Stimulated activated naive B cell treated with anti-CD40 and anti-IgM and Interleukin-4, amounts not matched to agents 10 μg/mL and 1 μg/mL and 100 μg/mL, for 72 hours (primary cell): ENCODE data around the gene CTSC.
A peak's percentile ranks its signal among the peaks of the same experiment; 100 is the strongest.
"Not testable (repeated sequence)": the region's sequence is repeated elsewhere in the genome, so short reads cannot be mapped to it uniquely, and the experiment has no call there.

Experiments
- ATAC-seq, 2 donors: fragments of 150-1000 bp; cut with Tn5 transposase; replicated peaks; 2 replicates each; pipeline ENCODE4 v1.10.0; 2021; ENCODE audit warnings: moderate library complexity in 1 of 2
- DNase-seq: peaks from one replicate; pipeline ENCODE4 v3.0.0; 2021
- H3K27ac Mint-ChIP-seq: one replicate; pipeline ENCODE4 v1.8.0; 2022; ENCODE audit warnings: mild to moderate bottlenecking, mixed read lengths
- H3K27me3 Mint-ChIP-seq, 2 donors: one replicate each; pipeline ENCODE4 v1.8.0; 2022; ENCODE audit warnings: mixed read lengths in 2 of 2
- H3K36me3 Mint-ChIP-seq, 2 donors: one replicate each; pipeline ENCODE4 v1.8.0; 2022; ENCODE audit warnings: mixed read lengths in 2 of 2, mild to moderate bottlenecking in 1 of 2
- H3K4me1 Mint-ChIP-seq, 2 donors: one replicate each; pipeline ENCODE4 v1.8.0; 2022; ENCODE audit warnings: mixed read lengths in 2 of 2, mild to moderate bottlenecking in 1 of 2
- H3K4me3 Mint-ChIP-seq, 2 donors: one replicate each; pipeline ENCODE4 v1.8.0; 2022; ENCODE audit warnings: mild to moderate bottlenecking in 2 of 2, mixed read lengths in 2 of 2, moderate library complexity in 1 of 2
- H3K9me3 Mint-ChIP-seq, 2 donors: one replicate each; pipeline ENCODE4 v1.8.0; 2022; ENCODE audit warnings: mixed read lengths in 2 of 2, mild to moderate bottlenecking in 1 of 2

CTSC gene

GRCh38 chr11:88340366-88340935, 2.9 kb upstream of the CTSC start:
- no peak for DNase-seq
- Mint-ChIP-seq H3K36me3 (peaks cover 2 to 3% of the 10 kb centered on the region in 2 donors), H3K27ac (no peak overlapping the region), H3K4me3 (no peak overlapping the region), H3K9me3 (no peaks in the 10 kb centered on the region), H3K4me1 (peaks cover 10 to 34% of the 10 kb centered on the region in 2 donors), H3K27me3 (no peaks in the 10 kb centered on the region)
- no peak for ATAC-seq

- H3K4me1 Mint-ChIP-seq: peaks cover 12 to 40% of the 10 kb centered on the region in 2 donors
- peaks cover 5 to 11% of the 10 kb centered on the region in 2 donors for H3K36me3 Mint-ChIP-seq
- H3K27ac Mint-ChIP-seq: peak overlapping the region; percentile 96
- H3K9me3 Mint-ChIP-seq: no peaks in the 10 kb centered on the region
- ATAC-seq: peak; percentile 75 to 84
- H3K27me3 Mint-ChIP-seq: no peaks in the 10 kb centered on the region
- peak overlapping the region; percentile 86 to 98 for H3K4me3 Mint-ChIP-seq
- DNase-seq: peak; percentile 47
Measured at GRCh38 chr11:88337987-88338668, 592 bp upstream of the CTSC start.

DNA sequence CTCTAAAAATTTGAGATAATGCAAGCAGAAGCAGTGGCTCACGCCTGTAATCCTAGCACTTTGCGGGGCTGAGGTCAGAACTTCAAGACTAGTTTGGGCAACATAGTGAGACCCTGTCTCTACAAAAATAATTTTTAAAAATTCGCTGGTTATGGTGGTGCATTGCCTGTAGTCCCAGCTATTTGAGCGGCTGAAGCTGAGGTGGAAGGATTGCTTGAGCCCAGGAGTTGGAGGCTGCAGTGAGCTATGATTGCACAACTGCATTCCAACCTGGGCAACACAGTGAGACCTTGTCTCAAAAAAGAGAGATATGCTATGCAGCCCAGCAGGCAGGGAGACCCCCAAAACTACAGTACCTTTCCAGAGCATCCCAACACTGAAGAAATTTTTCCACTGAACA, 2.3 kb downstream of the CTSC start:
- Mint-ChIP-seq H3K9me3 (no peaks in the 10 kb centered on the region), H3K27ac (no peak overlapping the region), H3K4me3 (peak overlapping the region; percentile 47 to 48), H3K27me3 (no peaks in the 10 kb centered on the region), H3K36me3 (peaks cover 18 to 26% of the 10 kb centered on the region in 2 donors), H3K4me1 (peaks cover 10 to 50% of the 10 kb centered on the region in 2 donors)
- no peak for ATAC-seq
- no peak for DNase-seq

- DNase-seq (no peak), ATAC-seq (no peak)
- Mint-ChIP-seq H3K4me1 (peaks cover 8 to 50% of the 10 kb centered on the region in 2 donors), H3K4me3 (no peak overlapping the region), H3K36me3 (peaks cover 27 to 38% of the 10 kb centered on the region in 2 donors), H3K27me3 (no peaks in the 10 kb centered on the region), H3K27ac (no peak overlapping the region), H3K9me3 (no peaks in the 10 kb centered on the region)
Measured at GRCh38 chr11:88333862-88334261, 3.7 kb downstream of the CTSC start.

GRCh38 chr11:88332851-88333250, 4.7 kb downstream of the CTSC start:
- Mint-ChIP-seq H3K27ac (no peak overlapping the region), H3K4me3 (no peak overlapping the region), H3K4me1 (peaks cover 9 to 50% of the 10 kb centered on the region in 2 donors), H3K36me3 (peaks cover 29 to 41% of the 10 kb centered on the region in 2 donors), H3K27me3 (no peaks in the 10 kb centered on the region), H3K9me3 (no peaks in the 10 kb centered on the region)
- ATAC-seq (no peak), DNase-seq (no peak)

DNA sequence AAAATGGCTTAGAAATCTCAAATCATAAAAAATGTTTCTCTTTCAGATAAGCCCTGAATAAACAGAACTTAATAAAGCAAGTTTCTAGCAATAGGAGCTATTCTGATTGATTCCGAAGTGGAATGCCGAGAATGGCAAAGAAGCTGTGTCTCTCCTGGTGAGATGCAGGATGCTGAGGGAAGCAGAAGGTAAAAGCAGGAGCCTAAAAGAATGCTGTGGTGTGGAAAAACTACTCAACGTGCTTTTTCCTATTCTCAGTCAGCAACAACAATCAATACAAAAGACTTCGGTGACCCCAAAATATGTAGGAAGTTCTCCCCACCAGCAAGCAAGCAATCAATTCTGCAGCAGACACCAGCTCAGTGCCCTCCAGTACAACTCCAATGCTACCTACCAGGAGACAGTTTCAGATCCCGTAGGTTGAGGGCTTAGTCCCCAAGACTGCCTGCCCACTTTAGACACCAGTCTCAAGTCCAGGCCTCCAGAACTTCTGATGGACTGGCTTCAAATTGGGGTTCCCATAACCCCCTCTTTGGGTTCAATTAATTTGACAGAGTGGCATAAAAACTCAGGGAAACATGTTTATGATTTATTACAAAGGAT, 6.6 kb downstream of the CTSC start:
- Mint-ChIP-seq H3K27ac (no peak overlapping the region), H3K27me3 (no peaks in the 10 kb centered on the region), H3K4me3 (no peak overlapping the region), H3K4me1 (peaks cover 14 to 53% of the 10 kb centered on the region in 2 donors), H3K36me3 (peaks cover 29 to 41% of the 10 kb centered on the region in 2 donors), H3K9me3 (no peaks in the 10 kb centered on the region)
- no peak for DNase-seq
- ATAC-seq: no peak

DNA sequence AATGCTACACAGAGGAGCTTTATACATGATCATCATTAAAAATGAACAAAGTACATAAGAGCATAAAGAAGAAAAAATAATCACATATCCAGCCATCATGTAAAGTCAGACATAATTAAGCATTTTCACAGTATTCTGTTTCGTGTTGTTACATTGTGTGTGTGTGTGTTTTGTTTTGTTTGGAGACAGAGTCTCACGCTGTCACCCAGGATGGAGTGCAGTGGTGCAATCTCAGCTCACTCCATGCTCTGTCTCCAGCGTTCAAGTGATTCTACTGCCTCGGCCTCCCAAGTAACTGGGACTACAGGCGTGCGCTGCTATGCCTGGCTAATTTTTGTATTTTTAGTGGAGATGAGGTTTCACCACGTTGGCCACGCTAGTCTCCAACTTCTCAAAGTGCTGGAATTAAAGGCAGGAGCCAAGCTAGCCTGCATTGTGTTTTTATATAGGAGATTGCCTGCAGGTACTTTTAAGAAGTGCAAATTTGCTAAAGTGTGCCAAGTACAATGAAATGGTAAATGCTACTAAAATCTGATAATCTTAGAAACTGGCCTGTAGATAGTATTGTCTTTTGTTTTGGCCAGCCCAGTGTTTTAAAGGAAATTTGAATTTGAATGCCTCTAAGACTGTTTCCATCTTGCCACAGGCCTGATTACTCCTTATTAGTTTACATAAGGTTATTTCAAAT, 7.8 kb downstream of the CTSC start:
- H3K36me3 Mint-ChIP-seq: peaks cover 28 to 38% of the 10 kb centered on the region in 2 donors
- peak overlapping the region; percentile 20 for H3K27ac Mint-ChIP-seq
- H3K4me1 Mint-ChIP-seq: peaks cover 10 to 43% of the 10 kb centered on the region in 2 donors
- DNase-seq (no peak), ATAC-seq (no peak)
- no peaks in the 10 kb centered on the region for H3K9me3 Mint-ChIP-seq
- no peak overlapping the region for H3K4me3 Mint-ChIP-seq
- H3K27me3 Mint-ChIP-seq: no peaks in the 10 kb centered on the region

DNA sequence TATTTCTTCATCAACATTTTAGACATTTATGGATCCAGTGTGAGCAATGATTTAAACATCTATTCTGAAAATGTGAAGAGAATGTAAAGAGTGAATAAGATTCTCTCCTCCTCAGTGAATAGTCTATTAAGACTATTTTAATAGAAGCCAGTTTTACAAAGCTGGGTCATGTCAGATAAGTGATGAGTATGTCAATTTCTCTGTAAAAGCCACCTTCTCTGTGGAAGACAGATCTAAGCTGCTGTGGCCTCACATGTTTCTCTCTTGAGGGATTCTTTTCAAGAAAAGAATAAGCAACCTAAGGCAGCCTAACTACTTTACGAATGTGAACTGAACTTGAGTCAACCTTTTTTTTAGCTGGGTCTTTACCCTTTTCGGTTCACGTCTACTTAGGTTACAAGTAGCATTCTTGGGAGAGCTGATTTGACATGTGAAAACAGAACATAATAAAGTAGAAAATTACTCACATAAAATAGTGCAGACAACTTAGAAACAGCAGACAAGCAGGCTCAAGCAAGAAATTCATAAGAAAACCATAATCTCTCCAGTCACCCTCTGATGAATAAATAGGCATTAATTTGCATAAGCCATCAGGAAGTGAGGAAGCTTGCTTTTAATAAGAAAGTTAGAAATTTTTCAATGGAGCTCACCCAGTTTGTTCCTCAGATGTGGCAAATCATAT, 9.9 kb downstream of the CTSC start:
- DNase-seq: no peak
- Mint-ChIP-seq H3K4me3 (no peak overlapping the region), H3K27ac (peak overlapping the region; percentile 48), H3K36me3 (peaks cover 45 to 54% of the 10 kb centered on the region in 2 donors), H3K9me3 (peaks cover 0 to 2% of the 10 kb centered on the region in 2 donors), H3K4me1 (peaks cover 12 to 49% of the 10 kb centered on the region in 2 donors), H3K27me3 (no peaks in the 10 kb centered on the region)
- ATAC-seq: peak; percentile 59 to 61

- Mint-ChIP-seq H3K27me3 (no peaks in the 10 kb centered on the region), H3K4me3 (no peak overlapping the region), H3K4me1 (peaks cover 14 to 48% of the 10 kb centered on the region in 2 donors), H3K36me3 (peaks cover 51 to 59% of the 10 kb centered on the region in 2 donors), H3K27ac (peak overlapping the region; percentile 48), H3K9me3 (peaks cover 0 to 4% of the 10 kb centered on the region in 2 donors)
- ATAC-seq (peak; percentile 92 to 95), DNase-seq (no peak)
Measured at GRCh38 chr11:88327061-88327460, 10.5 kb downstream of the CTSC start.

DNA sequence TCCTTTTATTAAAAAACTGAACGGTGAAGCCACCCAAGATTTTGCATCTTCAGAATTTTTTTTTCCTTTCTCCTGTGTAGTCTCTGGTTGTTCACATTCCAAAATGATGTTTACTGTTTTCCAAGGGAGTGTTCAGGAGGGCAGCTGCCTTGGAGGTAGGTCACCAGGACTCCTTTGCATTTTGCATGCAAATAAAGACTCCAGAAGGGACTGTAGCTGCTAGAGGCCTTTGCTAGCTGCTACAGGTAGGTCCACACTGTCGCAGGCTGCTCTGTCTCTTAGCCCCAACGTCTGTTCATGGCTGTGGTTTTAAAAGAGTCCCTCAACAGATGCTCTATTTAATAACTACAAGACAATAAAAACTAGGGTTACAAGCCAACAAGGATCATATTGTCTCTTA, 11.4 kb downstream of the CTSC start:
- Mint-ChIP-seq H3K4me3 (no peak overlapping the region), H3K36me3 (peaks cover 53 to 60% of the 10 kb centered on the region in 2 donors), H3K4me1 (peaks cover 14 to 43% of the 10 kb centered on the region in 2 donors), H3K27ac (no peak overlapping the region), H3K27me3 (no peaks in the 10 kb centered on the region), H3K9me3 (peaks cover 0 to 4% of the 10 kb centered on the region in 2 donors)
- no peak for ATAC-seq
- no peak for DNase-seq

GRCh38 chr11:88324562-88325345, 12.8 kb downstream of the CTSC start:
- no peaks in the 10 kb centered on the region for H3K27me3 Mint-ChIP-seq
- ATAC-seq (no peak), DNase-seq (no peak)
- H3K4me1 Mint-ChIP-seq: peaks cover 14 to 43% of the 10 kb centered on the region in 2 donors
- peaks cover 46 to 54% of the 10 kb centered on the region in 2 donors for H3K36me3 Mint-ChIP-seq
- H3K9me3 Mint-ChIP-seq: peaks cover 0 to 4% of the 10 kb centered on the region in 2 donors
- no peak overlapping the region for H3K27ac Mint-ChIP-seq
- no peak overlapping the region for H3K4me3 Mint-ChIP-seq

- Mint-ChIP-seq H3K36me3 (peaks cover 35 to 43% of the 10 kb centered on the region in 2 donors), H3K4me1 (peaks cover 9 to 27% of the 10 kb centered on the region in 2 donors)
- DNase-seq, H3K4me3 Mint-ChIP-seq, H3K27me3 Mint-ChIP-seq, ATAC-seq, H3K9me3 Mint-ChIP-seq, H3K27ac Mint-ChIP-seq: not testable (repeated sequence)
Measured at GRCh38 chr11:88322881-88323280, 14.7 kb downstream of the CTSC start.

DNA sequence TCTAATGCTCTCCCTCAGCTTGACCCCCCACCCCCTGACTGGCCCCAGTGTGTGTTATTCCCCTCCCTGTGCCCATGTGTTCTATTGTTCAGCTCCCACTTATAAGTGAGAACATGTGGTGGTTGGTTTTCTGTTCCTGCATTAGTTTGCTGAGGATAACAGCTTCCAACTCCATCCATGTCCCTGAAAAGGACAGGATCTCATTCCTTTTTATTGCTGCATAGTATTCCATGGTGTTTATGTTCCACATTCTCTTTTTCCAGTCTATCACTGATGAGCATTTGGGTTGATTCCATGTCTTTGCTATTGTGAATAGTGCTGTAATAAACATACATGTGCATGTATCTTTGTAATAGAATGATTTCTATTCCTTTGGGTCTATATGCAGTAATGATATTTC, 16.1 kb downstream of the CTSC start:
- not testable (repeated sequence) for H3K27me3 Mint-ChIP-seq, DNase-seq, H3K9me3 Mint-ChIP-seq, H3K27ac Mint-ChIP-seq, ATAC-seq, H3K4me3 Mint-ChIP-seq
- peaks cover 4 to 13% of the 10 kb centered on the region in 2 donors for H3K4me1 Mint-ChIP-seq
- peaks cover 35 to 43% of the 10 kb centered on the region in 2 donors for H3K36me3 Mint-ChIP-seq
